ENCODE data around the gene GNAT1. TPM values are rescaled to one million over a fixed set of nuclear protein-coding genes. Genes with fewer than 3 reads are reported as not detected.

Gene GNAT1
- total and polyA plus RNA-seq, 2 of the 13 experiments (the other 11 are each of a cell fraction or from before 2014, with no cell fraction given) = 0.15 TPM; not detected in 1

GRCh38 chr3:50167069-50167840 is 24.2 kb upstream of the GNAT1 start (continued):
- TF ChIP-seq DMTF1 (CRISPR knock-in tag; IDR thresholded peaks at IDR 0.05) = no peak
- no peak for TF ChIP-seq ZNF629 (CRISPR knock-in tag; conservative IDR thresholded peaks at IDR 0.05)
- TF ChIP-seq ZBTB40 (IDR thresholded peaks at IDR 0.05) = no peak
- no peak for TF ChIP-seq ZBTB40 (CRISPR knock-in tag; IDR thresholded peaks at IDR 0.05)
- TF ChIP-seq ZSCAN25 (CRISPR knock-in tag; IDR thresholded peaks at IDR 0.05) = no peak
- TF ChIP-seq ZFY (CRISPR knock-in tag; IDR thresholded peaks at IDR 0.05) = peak; percentile 53; the same call in 1 of the 2 replicates
- no peak for TF ChIP-seq POGZ (CRISPR knock-in tag; IDR thresholded peaks at IDR 0.05)
- TF ChIP-seq ZNF607 (CRISPR knock-in tag; IDR thresholded peaks at IDR 0.05; ENCODE audit: borderline replicate concordance) = no peak
- peak; percentile 65; the same call in 1 of the 2 replicates for TF ChIP-seq HDAC2 (CRISPR knock-in tag; IDR thresholded peaks at IDR 0.05)
- TF ChIP-seq ETS1 (CRISPR knock-in tag; IDR thresholded peaks at IDR 0.05) = no peak
- TF ChIP-seq GABPA (IDR thresholded peaks at IDR 0.05; ENCODE audit: low read depth, low read length) = no peak
- TF ChIP-seq GABPA (CRISPR knock-in tag; IDR thresholded peaks at IDR 0.05; ENCODE audit: low read depth) = no peak
- TF ChIP-seq MED13 (CRISPR knock-in tag; IDR thresholded peaks at IDR 0.05) = no peak
- TF ChIP-seq ZNF296 (CRISPR knock-in tag; conservative IDR thresholded peaks at IDR 0.05) = no peak
- TF ChIP-seq ZNF12 (CRISPR knock-in tag; IDR thresholded peaks at IDR 0.05) = no peak
- TF ChIP-seq BHLHE40 (IDR thresholded peaks at IDR 0.05; ENCODE audit: low read length) = no peak

All from HepG2 (cell line).